LoVo (cell line): ENCODE data around the gene ASCL4.

Experiments used
- DNase-seq: peaks from one replicate; pipeline ENCODE4 v3.0.0-alpha.2; 2016; ENCODE audit warnings: low spot score

The ASCL4 gene

DNA sequence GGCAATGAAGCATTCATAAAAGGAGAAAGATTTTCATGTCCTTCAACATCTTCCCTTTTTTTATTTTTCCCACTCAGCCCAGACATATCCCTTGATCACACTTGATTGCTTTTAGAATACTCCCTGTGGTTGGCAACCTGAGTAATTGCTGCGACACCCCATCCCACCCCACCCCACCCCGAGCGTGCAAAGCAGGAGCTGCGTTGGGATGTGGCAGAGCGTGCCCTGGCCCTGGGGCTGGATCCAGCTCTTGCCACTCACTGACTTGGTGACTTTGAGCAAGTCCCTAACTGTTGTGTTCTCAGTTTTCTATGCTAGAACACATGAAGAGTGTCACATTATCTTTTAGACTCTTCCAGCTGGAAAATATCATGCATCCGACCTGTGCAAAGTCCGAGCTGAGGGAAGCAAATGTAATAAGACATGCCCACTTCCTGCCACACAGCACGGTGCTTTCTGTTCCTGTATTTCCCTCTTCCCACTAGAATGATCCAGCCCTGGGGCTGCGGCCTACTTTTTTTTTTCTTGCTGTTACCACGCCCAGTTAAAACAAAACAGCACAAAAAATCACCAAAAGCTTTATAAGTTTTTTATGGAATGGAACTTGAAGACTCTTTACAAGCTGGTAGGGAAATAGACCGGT, 4.0 kb downstream of the ASCL4 start:
- no peak for DNase-seq

DNA sequence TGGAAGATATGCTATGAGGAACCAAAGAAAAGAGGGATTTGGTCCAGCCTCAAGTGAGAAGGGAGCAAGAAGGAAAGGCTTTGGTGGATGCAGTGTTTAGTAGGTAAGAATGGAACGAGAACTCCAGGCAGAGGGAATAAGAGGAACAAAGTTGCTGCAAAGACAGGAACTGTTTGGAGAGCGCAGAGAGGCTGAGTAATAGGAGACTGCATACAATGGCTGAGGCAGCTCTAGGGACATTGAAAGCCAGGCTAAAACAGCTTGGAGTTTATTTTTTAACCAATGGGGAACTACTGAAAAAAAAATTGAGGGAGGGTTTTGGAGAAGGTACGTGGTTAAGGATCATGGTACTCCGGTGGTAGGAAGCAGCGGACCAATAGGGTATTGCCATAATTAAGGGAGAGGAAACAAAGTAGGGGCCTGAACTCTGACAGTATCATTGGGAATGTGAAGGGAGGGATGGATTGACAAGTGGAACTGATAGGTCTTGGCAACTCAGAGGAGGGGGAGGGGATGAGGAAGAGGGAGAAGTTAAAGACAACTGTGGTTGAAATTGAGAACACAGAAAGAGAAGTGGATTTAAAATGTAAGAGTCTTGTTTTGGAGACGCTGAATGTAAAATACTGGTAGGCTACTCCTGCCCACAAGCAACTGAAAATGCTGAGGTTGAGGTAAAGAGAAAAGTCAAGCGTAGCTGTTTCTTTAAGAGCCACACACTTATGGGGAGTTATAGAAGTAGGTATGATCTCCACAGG, 4.8 kb downstream of the ASCL4 start:
- DNase-seq, result no peak

DNA sequence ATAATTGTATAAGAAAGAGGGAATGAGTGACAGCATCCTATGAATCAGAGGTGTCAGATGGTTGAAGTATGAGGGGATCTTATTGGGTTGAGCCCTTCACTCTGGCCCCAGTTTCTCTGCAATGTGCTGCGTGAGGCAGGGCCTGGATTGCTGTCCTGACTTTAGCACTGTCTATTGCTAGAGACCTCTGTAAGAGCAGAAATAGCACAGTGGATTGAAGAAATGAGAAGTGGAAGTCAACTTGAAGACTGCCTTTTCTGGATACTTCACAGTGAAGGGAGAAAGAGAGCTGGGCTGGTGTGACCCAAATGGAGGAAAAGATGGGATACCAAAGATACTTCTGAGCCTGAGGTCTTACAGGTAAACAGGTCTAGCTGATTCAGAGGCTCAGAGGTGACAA, 5.8 kb downstream of the ASCL4 start:
- no peak for DNase-seq

DNA sequence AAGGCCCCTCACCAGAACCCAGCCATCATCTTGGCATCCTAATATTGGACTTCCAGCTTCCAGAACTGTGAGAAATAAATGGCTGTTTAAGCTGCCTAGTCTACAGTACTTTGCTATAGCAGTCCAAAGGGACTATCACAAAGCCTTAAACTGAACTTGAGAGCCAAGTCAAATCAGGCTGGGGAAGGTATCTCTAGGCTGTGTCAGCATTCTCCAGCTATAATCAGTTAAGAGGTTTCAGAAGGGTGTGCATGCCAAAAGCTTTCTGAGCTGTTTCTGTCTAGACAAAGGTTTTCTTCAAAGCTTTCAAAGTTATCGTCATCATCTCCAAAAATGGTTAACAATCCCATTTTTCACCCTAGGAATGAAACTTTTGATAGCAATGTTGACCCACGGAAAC, 7.6 kb downstream of the ASCL4 start:
- no peak for DNase-seq

DNA sequence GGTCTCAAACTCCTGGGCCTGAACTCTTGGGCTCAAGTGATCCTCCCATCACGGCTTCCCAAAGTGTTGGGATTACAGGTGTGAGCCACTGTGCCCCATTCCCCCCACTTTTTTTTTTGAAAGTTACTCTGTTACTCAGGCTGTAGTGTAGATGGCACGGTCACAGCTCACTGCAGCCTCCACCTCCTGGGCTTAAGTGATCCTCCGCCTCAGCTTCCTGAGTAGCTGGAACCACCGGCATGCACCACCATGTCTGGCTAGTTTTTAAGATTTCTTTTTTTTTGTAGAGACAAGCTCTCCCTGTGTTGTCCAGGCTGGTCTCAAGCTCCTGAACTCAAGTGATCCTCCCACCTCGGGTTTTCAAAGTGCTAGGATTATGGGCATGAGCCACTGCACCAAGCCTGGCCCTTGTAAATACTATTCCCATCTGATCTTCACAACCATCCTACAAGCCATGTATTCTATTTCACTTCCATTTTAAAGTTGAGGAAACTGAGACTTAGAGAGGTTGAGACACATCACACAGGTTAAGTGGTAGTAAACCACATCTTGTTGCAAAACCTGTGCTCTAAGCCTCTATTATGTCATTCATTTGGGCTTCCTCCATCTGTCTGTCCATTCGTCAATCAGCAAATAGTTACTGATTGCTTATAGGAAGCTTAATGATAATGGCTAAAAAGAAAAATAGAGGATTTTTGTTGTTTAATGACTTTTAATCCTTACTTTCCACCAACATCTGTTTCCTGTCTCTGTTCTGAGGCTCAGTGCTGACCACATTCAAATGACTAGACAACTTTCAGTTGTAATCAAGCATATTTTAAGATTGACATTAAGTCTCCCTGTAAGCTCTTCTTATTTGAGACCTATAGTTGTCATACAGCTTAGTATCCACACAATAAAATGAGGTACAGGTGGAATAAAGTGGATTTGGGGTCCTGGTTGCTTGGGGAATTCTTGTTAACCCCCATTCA, 9.2 kb downstream of the ASCL4 start:
- DNase-seq, result no peak

DNA sequence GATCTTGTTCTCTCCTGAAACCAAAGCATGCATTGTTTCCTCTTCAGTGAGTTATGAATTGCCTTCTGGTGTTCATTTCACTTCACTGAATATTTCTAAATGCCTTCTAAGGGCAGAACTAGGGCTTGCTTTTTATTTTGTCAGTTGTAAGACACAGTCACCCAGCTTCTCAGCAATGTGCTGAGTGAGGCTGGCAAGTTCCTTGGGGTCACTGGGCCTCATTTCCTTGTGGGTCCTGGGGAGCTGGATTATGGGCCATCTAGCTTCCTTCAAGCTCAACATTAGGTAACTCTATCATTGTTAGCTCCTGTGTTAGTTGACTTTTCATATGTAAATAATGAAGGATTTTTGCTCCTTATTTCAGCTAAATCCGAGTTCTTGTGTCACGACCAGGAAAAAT, 13.8 kb downstream of the ASCL4 start:
- DNase-seq, result no peak

DNA sequence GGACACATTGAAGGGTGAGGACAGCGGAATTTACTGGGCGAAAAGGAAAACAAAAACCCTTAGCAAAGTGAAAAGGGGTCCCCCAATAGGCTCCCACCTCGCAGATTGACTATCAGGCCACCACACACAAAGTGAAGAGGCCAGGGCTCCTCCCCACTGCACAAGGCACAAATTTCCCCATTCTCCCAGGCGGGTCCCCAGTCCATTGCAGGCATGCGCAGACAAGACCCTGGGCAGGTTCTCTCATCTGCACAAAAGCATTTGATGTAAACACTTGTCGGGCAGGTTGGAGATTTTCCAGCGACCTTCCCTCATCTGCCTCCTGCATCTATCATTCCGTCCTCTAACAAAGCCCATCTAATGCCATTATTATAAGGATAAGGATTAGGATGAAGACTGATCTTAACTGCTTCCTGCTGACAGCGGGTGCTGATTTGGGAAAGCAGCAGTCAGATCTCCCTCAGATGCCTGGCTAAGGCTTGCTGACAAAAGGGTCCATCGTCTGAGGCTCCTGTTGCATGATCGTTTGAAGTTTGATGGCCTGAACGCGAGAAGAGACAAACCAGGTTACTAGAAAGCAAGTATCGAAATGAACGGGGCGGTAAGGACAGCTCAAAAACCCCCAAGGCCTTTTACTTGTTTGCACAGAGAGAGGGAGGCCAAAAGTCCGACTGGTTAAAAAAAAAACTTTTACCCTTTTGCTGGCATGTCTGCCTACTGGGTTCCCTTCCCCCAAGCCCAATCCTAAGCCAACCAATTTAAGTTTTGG, 14.4 kb downstream of the ASCL4 start:
- DNase-seq, result no peak

DNA sequence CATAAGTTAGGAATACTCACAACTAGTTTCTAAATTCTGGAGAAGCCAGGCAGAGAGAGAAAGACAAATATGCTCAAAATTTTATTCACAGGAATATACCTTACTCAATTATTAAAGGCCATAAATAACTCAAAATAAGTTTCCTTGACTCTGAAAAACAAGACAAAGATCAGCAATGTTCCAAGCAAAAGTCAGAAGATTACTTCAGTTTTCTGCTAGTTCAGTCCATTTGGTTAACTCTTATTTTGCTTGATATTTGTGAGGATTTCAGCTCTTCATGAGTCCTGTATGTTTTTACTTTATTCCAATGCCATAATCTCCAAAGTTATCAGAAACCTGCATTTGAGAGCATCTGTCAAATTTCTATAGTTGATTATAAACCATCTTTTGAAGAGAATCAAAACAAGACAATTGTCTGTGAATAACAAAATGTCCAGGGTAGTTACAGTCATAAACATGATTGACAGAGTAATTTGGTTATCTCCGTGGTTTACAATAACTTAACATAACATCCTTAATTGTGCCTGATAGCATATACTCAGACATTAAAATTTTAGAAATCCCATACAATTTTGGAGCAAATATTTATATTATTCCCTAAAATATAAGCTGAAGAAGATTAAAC, 17.1 kb downstream of the ASCL4 start:
- DNase-seq, result no peak

DNA sequence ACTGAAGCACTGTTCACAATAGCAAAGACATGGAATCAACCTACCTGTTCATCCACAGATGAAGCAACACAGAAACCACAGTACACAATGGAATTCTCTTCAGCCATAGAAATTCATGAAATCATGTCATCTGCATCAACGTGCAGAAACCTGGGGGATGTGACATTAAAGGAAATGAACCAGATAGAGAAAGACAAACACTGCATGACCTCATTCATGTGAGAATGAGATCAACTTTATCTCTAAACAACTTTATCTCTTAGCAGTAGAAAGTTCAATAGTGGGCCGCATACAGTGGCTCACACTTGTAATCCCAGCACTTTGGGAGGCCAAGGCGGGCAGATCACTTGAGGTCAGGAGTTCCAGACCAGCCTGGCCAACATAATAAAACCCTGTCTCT, 19.9 kb downstream of the ASCL4 start:
- no peak for DNase-seq

DNA sequence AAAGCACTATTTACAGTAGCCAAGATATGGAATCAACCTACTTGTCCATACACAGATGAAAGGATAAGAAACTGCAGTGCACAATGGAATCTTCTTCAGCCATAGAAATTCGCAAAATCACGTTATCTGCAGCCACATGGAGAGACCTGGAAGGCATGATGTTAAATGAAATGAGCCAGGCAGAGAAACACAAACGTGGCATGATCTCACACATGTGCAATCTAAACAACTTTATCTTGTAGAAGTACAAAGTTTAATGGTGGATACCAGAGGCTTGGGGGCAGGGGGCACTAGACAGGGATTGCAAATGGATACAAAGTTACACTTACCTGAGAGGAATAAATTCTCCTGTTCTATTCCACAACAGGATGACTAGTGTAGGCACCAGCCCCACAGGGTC, 24.1 kb downstream of the ASCL4 start:
- no peak for DNase-seq

DNA sequence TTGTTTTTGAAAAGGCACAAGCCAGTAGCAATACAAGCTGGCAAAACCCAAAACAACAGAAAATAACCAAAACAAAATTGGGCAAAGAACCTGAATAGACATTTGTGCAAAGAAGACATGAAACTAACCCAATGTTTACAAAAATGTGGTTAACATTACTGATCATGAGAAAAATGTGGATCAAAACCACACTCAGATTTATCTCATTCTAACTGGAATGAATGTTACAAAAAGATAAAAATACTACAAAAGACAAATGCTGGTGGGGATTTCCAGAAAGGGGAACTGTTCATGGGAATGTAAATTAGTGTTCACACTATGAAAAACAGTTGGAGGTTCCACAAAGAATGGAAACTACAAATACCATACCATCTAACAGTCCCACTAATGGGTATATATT, 26.6 kb downstream of the ASCL4 start:
- no peak for DNase-seq

DNA sequence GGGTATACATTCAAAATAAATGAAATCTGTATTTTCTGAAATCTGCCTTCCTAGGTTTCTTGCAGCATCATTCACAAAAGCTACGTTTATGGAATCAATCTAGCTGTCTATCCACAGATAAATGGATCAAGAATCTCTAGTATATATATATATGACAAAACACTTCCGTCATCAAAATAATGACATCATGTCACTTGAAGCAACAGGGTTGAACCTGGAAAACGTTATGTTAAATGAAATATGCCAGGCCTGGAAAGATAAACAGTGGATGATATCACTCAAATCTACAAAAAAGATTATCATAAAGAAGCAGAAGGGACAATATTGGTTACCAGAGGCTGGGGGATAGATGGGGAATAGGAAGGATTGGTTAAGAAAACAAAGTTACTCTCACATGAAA, 28.6 kb downstream of the ASCL4 start:
- no peak for DNase-seq

DNA sequence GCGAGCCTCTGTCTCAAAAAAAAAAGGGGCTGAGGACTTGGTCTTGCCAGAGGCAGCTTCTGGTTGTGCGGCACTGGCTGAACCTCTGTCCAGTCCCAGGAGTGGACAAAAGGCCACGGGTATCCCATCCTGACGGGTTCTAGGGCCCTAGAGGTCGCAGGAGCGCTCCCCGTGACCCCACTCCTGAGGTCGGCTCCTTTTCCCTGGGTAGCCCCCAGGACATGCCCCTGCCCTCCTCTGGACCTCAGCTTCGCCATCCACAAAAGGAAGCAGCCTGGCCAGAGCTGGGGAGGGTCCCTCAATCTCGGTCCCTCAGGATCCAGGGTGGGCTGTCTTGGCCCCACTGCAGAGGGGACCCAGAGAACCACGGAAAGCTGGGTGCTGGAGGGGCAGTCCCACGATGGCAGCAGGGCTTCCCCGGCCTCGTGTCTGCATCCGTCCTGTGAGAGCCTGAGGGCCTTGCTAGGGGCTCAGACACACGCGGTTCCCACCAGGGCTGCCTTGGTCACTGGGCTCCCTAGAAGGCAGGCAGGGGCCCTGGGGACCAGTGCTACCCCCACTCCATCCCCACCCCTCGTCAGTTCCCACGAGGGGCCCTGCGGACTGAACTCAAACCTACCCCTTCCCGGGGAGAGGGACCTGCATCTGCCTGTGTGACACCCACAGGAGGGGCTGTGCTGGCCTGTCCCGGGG, 31.1 kb downstream of the ASCL4 start:
- DNase-seq, result no peak

DNA sequence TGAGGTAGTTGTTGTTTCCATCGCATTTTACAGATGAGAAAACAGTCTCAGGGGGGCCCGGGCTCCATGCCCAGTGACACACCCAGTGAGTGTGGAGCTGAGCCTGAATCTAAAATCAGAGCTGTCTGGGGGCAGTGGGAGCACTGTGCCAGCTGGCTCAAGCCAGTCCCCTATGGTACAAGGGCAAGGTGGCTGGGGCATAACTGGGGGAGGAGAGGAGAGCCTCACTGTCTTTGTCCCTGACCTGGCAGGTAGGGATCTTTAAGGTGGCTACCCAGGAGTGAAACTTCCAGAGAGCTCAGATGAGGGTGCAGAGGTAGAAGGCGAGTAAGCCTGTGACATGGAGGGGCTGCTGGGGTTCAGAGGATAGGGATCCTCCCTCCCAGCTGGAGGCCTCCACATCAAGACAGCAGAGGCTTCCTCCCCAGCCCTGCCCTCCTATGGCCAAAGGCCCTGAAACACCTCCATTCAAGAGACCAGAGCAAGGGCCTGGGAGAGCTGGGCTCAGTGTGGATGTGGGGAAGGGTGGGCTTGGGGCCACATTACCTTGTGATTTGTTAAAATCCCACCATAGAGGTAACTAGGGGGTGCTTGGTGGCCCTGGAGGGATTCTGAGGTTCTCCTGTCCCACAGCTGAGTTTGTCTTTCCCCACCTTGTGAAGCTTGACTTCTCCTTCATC, 33.1 kb downstream of the ASCL4 start:
- DNase-seq, result no peak

DNA sequence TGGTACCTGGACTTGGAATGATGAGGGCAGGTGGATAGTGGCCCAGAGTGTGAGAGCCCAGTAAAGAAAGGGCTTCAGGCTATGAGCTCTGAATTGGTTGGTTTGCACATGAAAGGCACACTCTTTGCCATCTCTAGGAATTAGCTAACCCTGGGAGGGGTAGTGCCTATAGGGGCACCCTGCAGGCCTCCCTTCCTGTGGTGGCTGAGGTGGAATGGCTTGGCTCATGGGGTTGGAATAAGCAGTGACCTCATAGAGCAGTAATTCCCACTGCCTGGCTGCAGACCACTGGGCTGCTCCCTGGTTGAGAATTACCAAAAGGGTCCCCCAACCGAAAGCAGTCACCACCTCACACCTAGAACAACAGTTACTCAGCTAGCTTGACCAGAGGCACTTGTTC, 42.7 kb downstream of the ASCL4 start:
- no peak for DNase-seq

DNA sequence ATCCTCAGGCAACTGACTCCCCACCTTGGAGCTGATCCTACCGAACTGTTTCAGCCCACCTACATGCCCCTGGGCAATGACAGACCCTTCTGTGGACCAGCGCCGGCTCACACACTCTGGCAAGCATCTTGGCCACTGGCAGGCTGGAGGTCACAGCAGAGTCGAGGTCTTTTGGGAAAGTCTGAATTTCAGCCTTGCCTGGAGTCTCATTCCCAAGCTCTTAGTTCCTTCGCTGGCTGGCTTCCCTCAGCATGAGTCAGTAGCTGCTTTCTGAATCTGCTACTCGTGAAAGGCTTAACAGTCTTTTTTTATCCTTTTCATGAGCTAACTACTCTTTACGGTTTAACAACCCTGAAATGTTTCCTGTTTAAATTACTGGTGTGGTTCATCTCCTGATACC, 44.5 kb downstream of the ASCL4 start:
- no peak for DNase-seq

DNA sequence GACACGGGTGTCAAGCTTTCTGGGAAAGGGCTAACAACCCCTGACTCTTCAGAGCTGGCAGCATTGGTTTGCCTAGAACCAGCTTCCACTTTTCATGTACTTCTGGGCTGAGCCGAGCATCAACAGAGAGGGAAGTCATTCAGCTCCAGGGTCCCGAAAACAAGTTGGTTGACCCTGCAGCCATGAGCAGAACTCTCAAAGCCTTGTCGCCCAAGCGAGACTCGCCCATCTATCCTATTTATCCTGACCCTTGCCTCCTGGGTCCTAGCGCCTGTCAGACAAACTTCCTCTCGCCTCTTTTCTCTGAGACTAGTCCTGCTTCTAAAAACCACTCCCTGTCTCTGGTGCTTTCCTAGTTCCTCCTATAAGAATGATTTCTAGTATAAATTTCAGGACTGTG, 47.9 kb downstream of the ASCL4 start:
- DNase-seq, result no peak
